HG02884 (cell line): Measurements from ENCODE around the gene FOXRED2.
A peak's percentile ranks its signal among the peaks of the same experiment; 100 is the strongest.
"Not testable (repeated sequence)": the region's sequence is repeated elsewhere in the genome, so short reads cannot be mapped to it uniquely, and the experiment has no call there.

ENCODE experiments used
- ATAC-seq: cut with Tn5 transposase; IDR thresholded peaks from one replicate; pipeline ENCODE4 v1.9.1; 2021; ENCODE audit warnings: mild to moderate bottlenecking, moderate library complexity; ENCODE audit not compliant: unreplicated experiment

The FOXRED2 gene

GRCh38 chr22:36506637-36507517 lies at the start of gene FOXRED2:
Gene FOXRED2 (minus strand): TSS chr22:36507040. CDS start chr22:36506422, 618 bp downstream.
- ATAC-seq = no peak

GRCh38 chr22:36554098-36554497 lies 47.3 kb upstream of the FOXRED2 start:
- ATAC-seq = no peak

DNA sequence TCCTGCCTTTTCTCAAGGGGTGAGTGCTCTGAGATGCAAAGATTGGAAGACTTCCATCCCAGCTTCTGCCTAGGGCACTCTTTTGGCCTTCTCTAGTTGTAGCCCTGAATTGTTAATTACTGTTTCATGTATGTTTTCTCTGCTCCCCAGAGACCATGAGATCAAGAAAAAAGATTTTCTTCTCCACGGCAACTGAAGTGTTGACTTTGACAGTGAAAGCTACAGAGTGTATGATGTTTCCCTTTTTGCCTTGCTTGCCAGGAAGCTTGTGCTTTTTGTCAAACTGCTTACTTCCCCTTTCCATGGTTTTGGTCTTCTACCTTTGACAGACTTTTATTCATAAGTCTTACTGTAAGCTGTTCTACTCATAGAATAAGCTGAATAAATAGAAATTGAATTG lies 45.4 kb upstream of the FOXRED2 start:
- no peak for ATAC-seq

DNA sequence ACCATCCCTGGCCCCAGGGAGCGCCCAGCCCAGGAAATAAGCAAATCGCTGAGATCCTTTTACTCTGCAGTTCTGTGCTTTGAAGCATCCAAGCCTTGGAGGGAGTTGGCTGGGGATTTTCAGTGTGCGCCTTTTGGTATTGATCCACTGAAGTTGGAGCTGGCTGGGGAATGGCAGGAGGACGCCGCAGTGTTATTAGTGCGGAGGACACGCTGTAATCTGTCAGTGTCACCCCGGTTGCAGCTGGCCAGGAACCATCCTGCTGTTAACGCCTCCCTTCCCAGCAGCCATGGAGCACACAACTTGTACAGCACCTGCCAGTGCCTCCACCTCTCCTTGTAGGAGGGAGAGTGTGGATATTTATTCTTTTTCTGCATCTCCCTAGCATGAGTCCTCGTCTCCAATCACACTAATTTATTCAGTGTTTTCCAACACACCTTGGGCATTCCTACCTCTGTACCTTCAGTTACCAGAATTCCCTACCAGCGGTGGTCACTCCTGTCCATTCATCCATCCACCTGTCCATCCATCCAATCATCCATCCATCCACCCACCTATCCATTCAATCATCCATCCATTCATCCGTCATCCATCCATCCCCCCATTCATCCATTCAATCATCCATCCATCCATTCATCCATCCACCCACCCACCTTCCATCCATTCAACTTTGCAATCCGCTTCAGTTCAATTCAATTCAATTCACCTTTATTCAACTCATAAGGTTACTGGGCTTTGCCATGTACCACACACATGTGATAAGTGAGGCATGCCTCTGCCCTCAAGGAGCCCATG lies 44.1 kb upstream of the FOXRED2 start:
- ATAC-seq = no peak

DNA sequence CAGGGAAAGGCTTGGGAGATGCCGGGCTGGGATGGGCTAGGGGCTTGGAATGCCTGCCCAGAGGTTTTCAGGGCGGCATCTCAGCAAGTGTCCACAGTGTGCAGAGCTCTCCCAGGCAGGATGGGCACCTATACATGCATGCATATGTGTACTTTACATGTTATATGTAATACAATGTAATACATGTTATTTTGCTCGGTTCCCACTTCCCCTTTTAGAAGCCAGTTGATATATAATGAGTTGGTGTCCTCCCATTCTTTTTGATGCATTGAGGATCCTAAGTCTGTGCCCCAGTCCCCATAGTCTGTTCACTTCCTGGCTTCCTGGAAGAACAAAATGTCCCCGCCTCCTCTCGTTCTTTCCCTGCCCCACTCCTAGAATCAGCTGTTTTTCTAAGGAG lies 42.2 kb upstream of the FOXRED2 start:
- ATAC-seq = no peak

- ATAC-seq = no peak
Measured at GRCh38 chr22:36548606-36549005, 41.8 kb upstream of the FOXRED2 start.

DNA sequence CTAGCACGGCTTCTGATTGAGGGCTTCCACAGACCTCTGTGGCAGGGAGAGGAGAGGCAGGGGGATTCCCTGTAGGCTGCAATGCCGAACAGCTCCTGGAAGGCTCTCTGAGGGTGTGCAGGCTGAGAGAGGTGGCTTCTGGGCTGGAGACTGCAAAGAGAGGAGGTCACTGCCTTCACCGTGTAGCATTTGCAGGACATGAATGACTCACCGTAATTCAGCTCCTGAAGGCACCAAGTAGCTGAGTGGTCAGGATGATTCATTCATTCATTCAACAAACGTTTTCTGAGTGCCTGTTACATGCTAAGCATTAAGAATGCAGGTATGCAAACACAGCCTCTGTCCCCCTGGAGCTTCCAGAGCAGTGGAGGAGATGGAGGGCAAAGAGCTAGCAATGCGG lies 40.1 kb upstream of the FOXRED2 start:
- no peak for ATAC-seq

DNA sequence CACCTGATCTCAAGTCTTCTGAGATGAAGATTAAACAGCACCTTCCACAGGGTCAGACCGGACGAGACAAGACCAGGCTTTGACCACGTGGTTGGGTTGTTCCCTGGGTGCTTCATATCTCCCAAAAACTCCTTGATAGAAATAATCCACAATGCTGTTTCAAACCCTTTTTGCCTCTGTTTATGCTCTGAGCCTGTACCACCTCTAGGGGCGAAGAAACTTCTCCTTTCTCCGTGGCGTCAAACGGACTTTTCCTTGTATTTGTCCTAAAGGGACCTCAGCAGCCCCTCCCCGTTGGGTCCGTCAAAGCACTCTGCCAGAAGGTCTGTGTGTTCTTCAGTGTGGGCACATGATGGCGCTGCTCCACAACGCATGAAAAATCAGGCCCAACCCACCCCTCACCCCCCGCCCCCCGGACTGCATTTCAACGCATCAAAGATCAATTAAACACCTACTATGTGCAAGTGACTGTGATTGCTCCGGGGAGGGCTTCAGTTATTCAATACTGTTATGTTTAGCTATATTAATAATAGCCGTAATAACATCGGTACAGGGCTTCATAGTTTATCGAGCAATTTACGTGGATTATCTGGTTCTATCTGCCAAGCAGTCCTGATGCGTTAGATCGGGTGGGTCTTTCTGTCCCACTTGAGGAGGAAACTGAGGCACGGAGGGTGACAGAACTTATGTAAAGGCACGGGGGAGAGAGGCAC lies 39.4 kb upstream of the FOXRED2 start:
- no peak for ATAC-seq

- ATAC-seq = no peak
Measured at GRCh38 chr22:36544107-36544620, 37.3 kb upstream of the FOXRED2 start.

- no peak for ATAC-seq
Measured at GRCh38 chr22:36541831-36542411, 35.1 kb upstream of the FOXRED2 start.

GRCh38 chr22:36540867-36541642 lies 34.2 kb upstream of the FOXRED2 start:
- no peak for ATAC-seq

GRCh38 chr22:36538529-36538928 lies 31.7 kb upstream of the FOXRED2 start:
- ATAC-seq = no peak

DNA sequence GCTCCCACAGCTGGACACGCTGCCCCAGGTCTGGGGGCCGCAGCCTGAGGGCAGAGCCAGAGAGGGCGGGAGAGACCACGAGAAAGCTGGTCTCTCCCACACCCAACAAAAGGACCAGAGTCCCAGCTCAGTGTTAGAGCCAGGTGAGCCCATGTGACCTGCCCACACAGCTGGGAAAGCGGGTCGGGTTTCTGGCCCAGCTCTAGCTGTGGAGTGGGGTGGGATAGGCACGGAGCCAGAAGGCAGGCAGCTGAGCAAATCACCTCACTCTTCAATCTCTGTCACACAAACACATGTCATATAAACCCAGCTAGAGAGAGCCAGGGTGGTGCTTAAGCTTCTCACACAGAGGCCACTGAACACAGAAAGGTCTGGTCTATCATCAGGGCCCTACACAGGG lies 29.9 kb upstream of the FOXRED2 start:
- ATAC-seq = no peak

DNA sequence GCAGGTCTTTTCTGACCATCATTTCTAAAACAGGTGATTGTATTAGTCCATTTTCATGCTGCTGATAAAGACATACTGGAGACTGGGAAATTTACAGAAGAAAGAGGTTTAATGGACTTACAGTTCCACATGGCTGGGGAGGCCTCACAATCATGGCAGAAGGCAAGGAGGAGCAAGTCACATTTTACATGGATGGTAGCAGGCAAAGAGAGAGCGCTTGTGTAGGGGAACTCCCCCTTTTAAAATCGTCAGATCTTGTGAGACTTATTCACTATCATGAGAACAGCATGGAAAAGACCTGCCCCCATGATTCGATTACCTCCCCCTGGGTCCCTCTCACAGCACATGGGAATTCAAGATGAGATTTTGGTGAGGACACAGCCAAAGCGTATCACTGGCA lies 26.5 kb upstream of the FOXRED2 start:
- not testable (repeated sequence) for ATAC-seq

GRCh38 chr22:36532466-36532865 lies 25.6 kb upstream of the FOXRED2 start:
- no peak for ATAC-seq

DNA sequence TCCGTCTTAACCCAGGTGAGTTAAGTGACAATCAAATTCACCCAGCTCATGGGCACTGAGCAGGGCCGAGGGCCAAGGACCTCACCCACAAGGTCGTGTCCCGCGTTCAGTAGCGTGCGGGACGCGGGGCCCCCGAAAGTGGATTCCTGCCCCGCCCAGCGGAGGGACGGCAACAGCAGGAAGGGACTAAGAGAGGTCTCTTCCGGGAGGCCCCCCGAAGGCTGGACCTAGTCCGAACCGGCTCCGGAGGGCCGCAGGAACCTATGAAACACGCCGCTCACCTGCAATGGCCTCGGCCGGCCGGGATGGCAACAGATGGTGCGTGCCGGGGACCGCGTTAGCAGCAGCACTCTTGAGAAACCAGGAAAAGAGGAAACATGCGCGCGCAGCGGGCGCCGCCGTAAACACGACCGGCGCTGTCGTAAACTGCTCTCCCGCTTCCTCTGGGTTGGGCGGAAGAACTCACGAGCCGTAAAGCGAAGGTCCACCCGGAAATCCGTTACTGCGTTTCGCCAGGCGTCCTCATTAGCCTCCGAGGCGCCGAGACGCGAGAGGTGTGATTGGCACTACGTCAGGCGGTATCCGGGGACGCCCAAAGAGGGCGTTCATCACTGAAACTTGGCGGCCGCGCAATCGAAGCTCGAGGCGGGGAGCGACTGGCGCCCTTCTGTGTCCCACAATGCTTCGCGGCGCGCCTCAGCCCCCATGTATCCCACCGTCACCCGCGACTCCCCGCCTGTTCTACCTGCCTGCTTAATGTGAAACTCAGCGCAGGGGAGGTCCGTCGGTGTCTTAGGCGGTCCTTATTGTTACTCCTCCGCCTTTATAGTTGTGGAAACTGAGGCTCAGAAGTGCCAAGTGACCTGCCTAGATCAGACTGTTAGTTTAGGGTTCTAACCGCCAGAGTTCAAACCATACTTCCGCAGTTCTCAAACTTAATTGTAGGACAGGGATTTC lies 22.2 kb upstream of the FOXRED2 start, which contains the start of gene EIF3D:
Gene EIF3D (minus strand): TSS at position 372 of the 957 bp plus-strand sequence. CDS start 3,045 bp downstream, outside the sequence.
- peak; percentile 88 for ATAC-seq

DNA sequence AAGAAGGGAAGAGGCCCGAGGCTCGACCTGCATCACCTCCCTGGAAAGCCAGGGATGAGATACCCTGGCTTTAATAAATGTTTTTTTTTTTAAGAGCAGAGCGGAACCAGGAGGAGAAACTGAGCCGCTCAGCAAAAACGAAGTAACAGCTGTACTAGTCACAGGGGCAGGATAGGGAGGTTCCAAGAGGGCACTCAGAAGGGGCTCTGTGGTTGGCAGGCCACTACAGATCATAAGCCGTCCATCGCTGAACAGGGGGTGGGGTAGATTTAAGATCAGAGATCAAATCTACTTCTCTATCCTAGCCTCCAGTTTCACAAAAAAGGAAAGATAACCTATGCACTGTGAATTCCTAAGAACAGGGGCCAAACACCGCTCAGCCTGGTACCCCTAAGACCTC lies 21.5 kb upstream of the FOXRED2 start:
- no peak for ATAC-seq

GRCh38 chr22:36522662-36523061 lies 15.8 kb upstream of the FOXRED2 start:
- no peak for ATAC-seq

GRCh38 chr22:36520423-36520822 lies 13.6 kb upstream of the FOXRED2 start:
- no peak for ATAC-seq
